SK-N-SH (cell line): ENCODE results near the gene RBM12.

ENCODE experiments used
- EP300 ChIP-seq, 2 experiments: IDR thresholded peaks; 2 replicates each; pipeline versions ENCODE4 v1.4.0 to v1.6.1; 2012; ENCODE audit warnings: borderline replicate concordance in 1 of 2, low read depth in 1 of 2, low read length in 1 of 2
- TAF1 ChIP-seq: IDR thresholded peaks from 2 replicates; pipeline ENCODE4 v1.6.1; 2012; ENCODE audit warnings: low read depth, mild to moderate bottlenecking, low read length, moderate library complexity, borderline replicate concordance
- TF ChIP-seq, protein P1 (sequence below): fragments of 200-600 bp; sonication (generic); IDR thresholded peaks from 2 replicates; pipeline ENCODE4 v1.6.1; 2017; ENCODE audit warnings: antibody characterized with exemption, mild to moderate bottlenecking, moderate library complexity
- TF ChIP-seq, protein P2 (sequence below): IDR thresholded peaks from 2 replicates; pipeline ENCODE4 v1.4.0; 2012; ENCODE audit warnings: low read depth, borderline replicate concordance
- TF ChIP-seq, protein P3 (sequence below): IDR thresholded peaks from 2 replicates; pipeline ENCODE4 v1.4.0; 2012; ENCODE audit warnings: low read depth

DNA sequence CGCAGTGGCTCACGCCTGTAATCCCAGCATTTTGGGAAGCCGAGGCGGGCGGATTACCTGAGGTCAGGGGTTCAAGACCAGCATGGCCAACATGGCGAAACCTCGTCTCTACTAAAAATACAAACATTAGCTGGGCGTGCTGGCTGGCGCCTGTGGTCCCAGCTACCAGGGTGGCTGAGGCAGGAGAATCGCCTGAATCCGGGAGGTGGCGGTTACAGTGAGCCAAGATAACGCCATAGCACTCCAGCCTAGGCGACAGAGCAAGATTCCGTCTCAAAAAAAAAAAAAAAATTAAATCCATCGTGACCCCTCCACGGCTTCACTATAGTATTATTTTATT is 1.2 kb upstream of the RBM12 start:
- TF ChIP-seq, protein P1, sequence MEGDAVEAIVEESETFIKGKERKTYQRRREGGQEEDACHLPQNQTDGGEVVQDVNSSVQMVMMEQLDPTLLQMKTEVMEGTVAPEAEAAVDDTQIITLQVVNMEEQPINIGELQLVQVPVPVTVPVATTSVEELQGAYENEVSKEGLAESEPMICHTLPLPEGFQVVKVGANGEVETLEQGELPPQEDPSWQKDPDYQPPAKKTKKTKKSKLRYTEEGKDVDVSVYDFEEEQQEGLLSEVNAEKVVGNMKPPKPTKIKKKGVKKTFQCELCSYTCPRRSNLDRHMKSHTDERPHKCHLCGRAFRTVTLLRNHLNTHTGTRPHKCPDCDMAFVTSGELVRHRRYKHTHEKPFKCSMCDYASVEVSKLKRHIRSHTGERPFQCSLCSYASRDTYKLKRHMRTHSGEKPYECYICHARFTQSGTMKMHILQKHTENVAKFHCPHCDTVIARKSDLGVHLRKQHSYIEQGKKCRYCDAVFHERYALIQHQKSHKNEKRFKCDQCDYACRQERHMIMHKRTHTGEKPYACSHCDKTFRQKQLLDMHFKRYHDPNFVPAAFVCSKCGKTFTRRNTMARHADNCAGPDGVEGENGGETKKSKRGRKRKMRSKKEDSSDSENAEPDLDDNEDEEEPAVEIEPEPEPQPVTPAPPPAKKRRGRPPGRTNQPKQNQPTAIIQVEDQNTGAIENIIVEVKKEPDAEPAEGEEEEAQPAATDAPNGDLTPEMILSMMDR: no peak
- TF ChIP-seq, protein P2, sequence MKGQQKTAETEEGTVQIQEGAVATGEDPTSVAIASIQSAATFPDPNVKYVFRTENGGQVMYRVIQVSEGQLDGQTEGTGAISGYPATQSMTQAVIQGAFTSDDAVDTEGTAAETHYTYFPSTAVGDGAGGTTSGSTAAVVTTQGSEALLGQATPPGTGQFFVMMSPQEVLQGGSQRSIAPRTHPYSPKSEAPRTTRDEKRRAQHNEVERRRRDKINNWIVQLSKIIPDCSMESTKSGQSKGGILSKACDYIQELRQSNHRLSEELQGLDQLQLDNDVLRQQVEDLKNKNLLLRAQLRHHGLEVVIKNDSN: no peak
- TF ChIP-seq EP300 (IDR thresholded peaks at IDR 0.05; ENCODE audit: borderline replicate concordance in 1 of 2, low read depth in 1 of 2, low read length in 1 of 2) (no peak), TAF1 (no peak)
- TF ChIP-seq, protein P3, sequence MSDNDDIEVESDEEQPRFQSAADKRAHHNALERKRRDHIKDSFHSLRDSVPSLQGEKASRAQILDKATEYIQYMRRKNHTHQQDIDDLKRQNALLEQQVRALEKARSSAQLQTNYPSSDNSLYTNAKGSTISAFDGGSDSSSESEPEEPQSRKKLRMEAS: no peak
